ENCODE data around the gene VDR.

DNA sequence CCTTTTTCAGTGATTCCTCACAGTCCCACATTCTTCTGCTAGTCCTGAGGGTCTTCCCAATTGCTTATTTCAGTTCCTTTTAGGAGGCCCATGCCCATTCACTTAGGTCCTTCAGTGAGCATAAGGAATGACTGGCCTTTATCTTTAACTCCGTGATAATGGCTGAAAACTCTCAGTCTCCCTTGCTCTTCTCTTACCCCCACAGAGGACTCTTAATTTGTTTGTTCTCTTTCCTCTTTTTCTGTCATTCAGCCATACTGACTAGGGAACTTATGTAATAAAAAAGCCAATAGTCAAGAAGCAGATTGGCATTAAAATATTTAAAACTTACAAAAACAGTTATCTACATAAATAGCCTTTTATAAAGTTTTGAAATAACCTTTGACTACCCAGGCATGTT lies 17.1 kb upstream of the VDR start:
- TF ChIP-seq, protein P1, sequence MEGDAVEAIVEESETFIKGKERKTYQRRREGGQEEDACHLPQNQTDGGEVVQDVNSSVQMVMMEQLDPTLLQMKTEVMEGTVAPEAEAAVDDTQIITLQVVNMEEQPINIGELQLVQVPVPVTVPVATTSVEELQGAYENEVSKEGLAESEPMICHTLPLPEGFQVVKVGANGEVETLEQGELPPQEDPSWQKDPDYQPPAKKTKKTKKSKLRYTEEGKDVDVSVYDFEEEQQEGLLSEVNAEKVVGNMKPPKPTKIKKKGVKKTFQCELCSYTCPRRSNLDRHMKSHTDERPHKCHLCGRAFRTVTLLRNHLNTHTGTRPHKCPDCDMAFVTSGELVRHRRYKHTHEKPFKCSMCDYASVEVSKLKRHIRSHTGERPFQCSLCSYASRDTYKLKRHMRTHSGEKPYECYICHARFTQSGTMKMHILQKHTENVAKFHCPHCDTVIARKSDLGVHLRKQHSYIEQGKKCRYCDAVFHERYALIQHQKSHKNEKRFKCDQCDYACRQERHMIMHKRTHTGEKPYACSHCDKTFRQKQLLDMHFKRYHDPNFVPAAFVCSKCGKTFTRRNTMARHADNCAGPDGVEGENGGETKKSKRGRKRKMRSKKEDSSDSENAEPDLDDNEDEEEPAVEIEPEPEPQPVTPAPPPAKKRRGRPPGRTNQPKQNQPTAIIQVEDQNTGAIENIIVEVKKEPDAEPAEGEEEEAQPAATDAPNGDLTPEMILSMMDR (IDR thresholded peaks at IDR 0.05; ENCODE audit: borderline replicate concordance, extremely low read depth, low read length, poor library complexity, severe bottlenecking) = no peak
- no peak for TF ChIP-seq EZH2 (IDR thresholded peaks at IDR 0.05; ENCODE audit: borderline replicate concordance, low read depth, low read length, severe bottlenecking)

Data from DND-41 (cell line).